ENCODE data around the gene MRC2.

- TF ChIP-seq CTCF (IDR thresholded peaks at IDR 0.05) = no peak
- TF ChIP-seq EP300 (IDR thresholded peaks at IDR 0.05) = no peak
- no peak for TF ChIP-seq POLR2A (IDR thresholded peaks at IDR 0.05)
Measured at GRCh38 chr17:62648956-62649294, 21.5 kb downstream of the MRC2 start.
